ENCODE measurements around the gene MAP1B.

MAP1B gene

GRCh38 chr5:72214168-72214567 lies 106.9 kb downstream of the MAP1B start:
- no peak for TF ChIP-seq CTCF (conservative IDR thresholded peaks at IDR 0.05)
- H3K27ac ChIP-seq = no peak overlapping the region

- no peak overlapping the region for H3K27ac ChIP-seq
- TF ChIP-seq CTCF (conservative IDR thresholded peaks at IDR 0.05) = no peak
These were observed 109.5 kb downstream of the MAP1B start for GRCh38 chr5:72216756-72217155.

- no peak for TF ChIP-seq CTCF (conservative IDR thresholded peaks at IDR 0.05)
- no peak overlapping the region for H3K27ac ChIP-seq
These were observed 113.8 kb downstream of the MAP1B start for GRCh38 chr5:72221099-72221498.

- no peak overlapping the region for H3K27ac ChIP-seq
- TF ChIP-seq CTCF (conservative IDR thresholded peaks at IDR 0.05) = no peak
These were observed 114.3 kb downstream of the MAP1B start for GRCh38 chr5:72221541-72221940.

- H3K27ac ChIP-seq = no peak overlapping the region
- TF ChIP-seq CTCF (conservative IDR thresholded peaks at IDR 0.05) = no peak
These were observed 115.2 kb downstream of the MAP1B start for GRCh38 chr5:72222521-72222920.

GRCh38 chr5:72223371-72223770 lies 116.1 kb downstream of the MAP1B start:
- H3K27ac ChIP-seq = no peak overlapping the region
- no peak for TF ChIP-seq CTCF (conservative IDR thresholded peaks at IDR 0.05)

- no peak for TF ChIP-seq CTCF (conservative IDR thresholded peaks at IDR 0.05)
- no peak overlapping the region for H3K27ac ChIP-seq
These were observed 117.7 kb downstream of the MAP1B start for GRCh38 chr5:72224946-72225463.

All from VCaP (cell line).